ENCODE results near the gene GNG14.

DNA sequence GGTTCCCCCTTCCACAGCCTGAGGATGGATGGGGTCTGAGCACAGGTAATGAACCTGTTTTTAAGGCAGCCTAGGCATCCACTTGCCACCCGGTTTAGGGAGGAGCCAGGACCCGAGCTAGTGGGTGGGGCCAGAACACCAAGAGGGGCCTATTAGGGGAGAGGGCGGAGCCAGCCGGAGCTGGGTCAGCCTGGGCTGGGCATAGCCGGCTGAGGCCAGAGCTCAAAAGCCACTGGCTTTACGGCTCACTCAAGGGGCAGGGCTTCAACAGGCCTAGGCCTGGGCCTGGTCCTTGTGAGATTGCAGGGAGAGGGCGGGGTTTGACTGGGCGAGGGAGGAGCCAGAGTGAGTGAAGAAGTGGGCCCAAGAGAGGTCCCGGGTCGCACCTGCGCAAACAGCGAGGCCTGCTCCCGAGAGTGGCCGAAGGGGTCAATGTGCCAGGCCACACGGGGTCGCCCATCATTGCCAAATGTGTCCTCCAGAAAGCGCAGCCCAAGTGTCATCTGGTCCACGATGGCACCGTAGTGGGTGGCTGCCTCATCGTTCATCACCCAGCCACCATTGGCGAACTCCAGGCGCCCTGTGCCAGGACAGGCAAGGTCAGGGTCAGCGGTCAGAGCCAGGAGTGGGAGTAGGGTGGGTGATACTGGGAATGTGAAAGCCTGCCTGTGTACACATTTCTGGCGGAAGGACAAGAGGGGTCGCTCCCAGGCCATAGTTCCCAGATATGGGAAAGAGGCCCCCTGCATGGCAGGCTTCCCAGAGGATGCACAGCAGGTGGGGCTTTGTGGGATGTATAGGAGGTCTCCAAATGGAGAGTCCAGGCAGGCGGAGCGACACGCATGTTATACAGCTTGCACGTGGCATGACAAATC lies 23.2 kb upstream of the GNG14 start:
- TF ChIP-seq SIN3A (IDR thresholded peaks at IDR 0.05; ENCODE audit: borderline replicate concordance, insufficient read depth, low read length) (no peak), POLR2AphosphoS5 (IDR thresholded peaks at IDR 0.05; ENCODE audit: low read depth, low read length) (no peak), TAF1 (IDR thresholded peaks at IDR 0.05; ENCODE audit: borderline replicate concordance, insufficient read depth, low read length) (no peak), FOXP2 (optimal IDR thresholded peaks at IDR 0.05; ENCODE audit: borderline replicate concordance, extremely low read depth, extremely low read length, insufficient read depth) (no peak)
- TF ChIP-seq, protein P1, sequence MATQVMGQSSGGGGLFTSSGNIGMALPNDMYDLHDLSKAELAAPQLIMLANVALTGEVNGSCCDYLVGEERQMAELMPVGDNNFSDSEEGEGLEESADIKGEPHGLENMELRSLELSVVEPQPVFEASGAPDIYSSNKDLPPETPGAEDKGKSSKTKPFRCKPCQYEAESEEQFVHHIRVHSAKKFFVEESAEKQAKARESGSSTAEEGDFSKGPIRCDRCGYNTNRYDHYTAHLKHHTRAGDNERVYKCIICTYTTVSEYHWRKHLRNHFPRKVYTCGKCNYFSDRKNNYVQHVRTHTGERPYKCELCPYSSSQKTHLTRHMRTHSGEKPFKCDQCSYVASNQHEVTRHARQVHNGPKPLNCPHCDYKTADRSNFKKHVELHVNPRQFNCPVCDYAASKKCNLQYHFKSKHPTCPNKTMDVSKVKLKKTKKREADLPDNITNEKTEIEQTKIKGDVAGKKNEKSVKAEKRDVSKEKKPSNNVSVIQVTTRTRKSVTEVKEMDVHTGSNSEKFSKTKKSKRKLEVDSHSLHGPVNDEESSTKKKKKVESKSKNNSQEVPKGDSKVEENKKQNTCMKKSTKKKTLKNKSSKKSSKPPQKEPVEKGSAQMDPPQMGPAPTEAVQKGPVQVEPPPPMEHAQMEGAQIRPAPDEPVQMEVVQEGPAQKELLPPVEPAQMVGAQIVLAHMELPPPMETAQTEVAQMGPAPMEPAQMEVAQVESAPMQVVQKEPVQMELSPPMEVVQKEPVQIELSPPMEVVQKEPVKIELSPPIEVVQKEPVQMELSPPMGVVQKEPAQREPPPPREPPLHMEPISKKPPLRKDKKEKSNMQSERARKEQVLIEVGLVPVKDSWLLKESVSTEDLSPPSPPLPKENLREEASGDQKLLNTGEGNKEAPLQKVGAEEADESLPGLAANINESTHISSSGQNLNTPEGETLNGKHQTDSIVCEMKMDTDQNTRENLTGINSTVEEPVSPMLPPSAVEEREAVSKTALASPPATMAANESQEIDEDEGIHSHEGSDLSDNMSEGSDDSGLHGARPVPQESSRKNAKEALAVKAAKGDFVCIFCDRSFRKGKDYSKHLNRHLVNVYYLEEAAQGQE (IDR thresholded peaks at IDR 0.05; ENCODE audit: insufficient read depth in 1 of 2, low read depth in 2 of 2, low read length in 2 of 2) = no peak

Measured in PFSK-1 (cell line).